Stimulated activated CD4-positive, alpha-beta T cell treated with anti-CD3 and anti-CD28 coated beads, Interleukin-12 subunit alpha, Interleukin-12 subunit beta, amount 100 ng/mL, for 4 hours (primary cell): ENCODE data around the gene HCST.
"Not testable (repeated sequence)": the region's sequence is repeated elsewhere in the genome, so short reads cannot be mapped to it uniquely, and the experiment has no call there.

Source experiments
- DNase-seq: peaks from one replicate; pipeline ENCODE4 v3.0.0-alpha.2; 2020

HCST gene

GRCh38 chr19:35901854-35902661 lies at the start of gene HCST:
Gene HCST, plus strand, starts transcription at chr19:35902529. Its CDS starts 65 bp downstream, at chr19:35902594.
- DNase-seq: no peak

GRCh38 chr19:35853038-35853756 lies 49.1 kb upstream of the HCST start:
- DNase-seq: no peak

- DNase-seq: peak; percentile 32
Measured at GRCh38 chr19:35856546-35857149, 45.7 kb upstream of the HCST start, which contains the start of gene KIRREL2. Gene KIRREL2, plus strand, starts transcription at chr19:35856911. Its CDS starts 209 bp downstream, at chr19:35857120.

- DNase-seq: no peak
Measured at GRCh38 chr19:35858311-35858710, 44.0 kb upstream of the HCST start.

GRCh38 chr19:35859414-35859813 lies 42.9 kb upstream of the HCST start:
- DNase-seq: no peak

GRCh38 chr19:35860436-35860817 lies 41.9 kb upstream of the HCST start:
- DNase-seq: no peak

- DNase-seq: no peak
Measured at GRCh38 chr19:35860818-35861639, 41.3 kb upstream of the HCST start.

GRCh38 chr19:35861640-35862160 lies 40.6 kb upstream of the HCST start:
- no peak for DNase-seq

- no peak for DNase-seq
Measured at GRCh38 chr19:35862528-35862927, 39.8 kb upstream of the HCST start.

- no peak for DNase-seq
Measured at GRCh38 chr19:35863018-35863417, 39.3 kb upstream of the HCST start.

- DNase-seq: peak; percentile 76
Measured at GRCh38 chr19:35868172-35868822, 34.0 kb upstream of the HCST start, which contains the start of gene APLP1. Gene APLP1, plus strand, starts transcription at chr19:35868574. Its CDS starts 63 bp downstream, at chr19:35868637.

GRCh38 chr19:35868823-35869326 lies 33.5 kb upstream of the HCST start:
- DNase-seq: no peak

- peak; percentile 77 for DNase-seq
Measured at GRCh38 chr19:35869327-35870123, 32.8 kb upstream of the HCST start.

- DNase-seq: not testable (repeated sequence)
Measured at GRCh38 chr19:35870124-35870736, 32.1 kb upstream of the HCST start.

- no peak for DNase-seq
Measured at GRCh38 chr19:35870798-35871197, 31.5 kb upstream of the HCST start.

GRCh38 chr19:35871611-35872010 lies 30.7 kb upstream of the HCST start:
- no peak for DNase-seq

- no peak for DNase-seq
Measured at GRCh38 chr19:35872180-35872579, 30.1 kb upstream of the HCST start.

- no peak for DNase-seq
Measured at GRCh38 chr19:35874392-35874930, 27.9 kb upstream of the HCST start.

GRCh38 chr19:35879068-35879467 lies 23.3 kb upstream of the HCST start:
- DNase-seq: no peak

GRCh38 chr19:35879770-35880317 lies 22.5 kb upstream of the HCST start:
- DNase-seq: peak; percentile 75
